DMS53 treated with DMSO at 0.1 percent for 48 hours (cell line): Measurements from ENCODE around the gene SLC25A47.
"Not testable (repeated sequence)": the region's sequence is repeated elsewhere in the genome, so short reads cannot be mapped to it uniquely, and the experiment has no call there.

Experiments used
- DNase-seq: peaks from one replicate; lab custom pipeline; 2025; ENCODE audit not compliant: unreplicated experiment; lab: John Stamatoyannopoulos, UW

The SLC25A47 gene

DNA sequence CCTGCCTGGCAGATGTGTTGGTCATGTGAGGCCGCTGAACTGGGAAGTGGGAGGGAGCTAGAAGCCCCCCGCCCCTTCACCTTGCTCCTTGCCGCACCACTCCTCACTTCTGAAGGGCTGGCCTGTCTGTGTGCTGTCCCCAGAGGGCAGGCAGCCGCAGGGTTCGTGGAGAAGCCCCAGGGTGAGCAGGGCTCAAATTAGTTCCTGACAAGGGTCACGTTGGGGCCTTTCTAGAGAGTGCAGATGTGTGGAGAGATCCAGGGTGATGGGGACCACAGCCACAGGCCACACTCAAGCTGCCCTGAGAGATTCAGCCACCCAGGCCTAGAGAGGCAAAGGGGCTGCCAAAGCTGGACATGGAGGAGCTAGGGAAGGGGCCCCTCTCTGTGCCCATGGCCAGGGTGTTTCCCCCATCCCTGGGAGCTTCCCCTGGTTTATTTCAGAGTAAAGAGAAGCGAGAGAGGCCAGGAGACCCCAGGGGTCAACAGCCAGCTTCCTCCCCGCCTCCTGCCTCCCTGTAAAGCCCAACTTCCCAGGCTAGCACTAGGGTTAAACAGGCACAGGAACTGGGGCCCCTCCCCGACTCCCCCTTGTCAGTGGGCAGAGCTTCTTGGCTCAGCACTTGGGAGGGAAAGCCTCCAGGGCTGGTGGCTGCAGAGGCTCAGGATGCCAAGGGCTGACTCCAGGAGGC is 33.1 kb upstream of the SLC25A47 start:
- no peak for DNase-seq

DNA sequence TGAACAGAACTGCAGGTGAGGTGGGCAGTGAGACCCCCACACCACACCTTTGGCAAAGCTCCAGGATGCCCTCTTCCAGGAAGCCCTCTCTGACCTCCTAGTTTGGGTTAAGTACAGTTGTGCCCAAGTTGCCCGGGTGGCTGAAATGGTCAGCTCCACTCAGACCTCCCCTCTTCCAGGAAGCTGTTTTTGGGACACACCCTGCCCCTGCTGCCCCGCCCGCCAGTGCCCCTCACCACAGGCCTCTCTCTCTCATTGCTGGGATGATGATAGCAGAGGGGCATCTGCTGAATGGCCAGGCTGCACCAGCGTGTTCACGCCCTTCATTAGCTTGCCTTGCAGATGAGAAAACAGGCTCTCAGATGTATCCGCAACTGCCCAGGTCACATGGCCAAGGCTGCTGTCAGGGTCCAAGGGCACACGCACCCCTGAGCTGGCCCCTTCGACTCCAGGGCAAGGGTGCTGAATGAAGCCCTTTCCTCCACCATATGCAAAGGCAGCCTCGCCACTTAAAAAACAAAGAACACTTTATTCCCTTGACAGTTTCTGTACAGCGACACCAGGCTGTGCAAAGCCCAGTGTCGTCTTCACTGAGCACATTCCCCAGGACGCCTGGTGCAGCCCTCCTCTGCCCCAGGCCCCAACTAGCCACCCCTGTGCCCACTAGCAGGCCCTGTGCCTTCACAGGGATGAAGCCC is 32.4 kb upstream of the SLC25A47 start:
- no peak for DNase-seq

DNA sequence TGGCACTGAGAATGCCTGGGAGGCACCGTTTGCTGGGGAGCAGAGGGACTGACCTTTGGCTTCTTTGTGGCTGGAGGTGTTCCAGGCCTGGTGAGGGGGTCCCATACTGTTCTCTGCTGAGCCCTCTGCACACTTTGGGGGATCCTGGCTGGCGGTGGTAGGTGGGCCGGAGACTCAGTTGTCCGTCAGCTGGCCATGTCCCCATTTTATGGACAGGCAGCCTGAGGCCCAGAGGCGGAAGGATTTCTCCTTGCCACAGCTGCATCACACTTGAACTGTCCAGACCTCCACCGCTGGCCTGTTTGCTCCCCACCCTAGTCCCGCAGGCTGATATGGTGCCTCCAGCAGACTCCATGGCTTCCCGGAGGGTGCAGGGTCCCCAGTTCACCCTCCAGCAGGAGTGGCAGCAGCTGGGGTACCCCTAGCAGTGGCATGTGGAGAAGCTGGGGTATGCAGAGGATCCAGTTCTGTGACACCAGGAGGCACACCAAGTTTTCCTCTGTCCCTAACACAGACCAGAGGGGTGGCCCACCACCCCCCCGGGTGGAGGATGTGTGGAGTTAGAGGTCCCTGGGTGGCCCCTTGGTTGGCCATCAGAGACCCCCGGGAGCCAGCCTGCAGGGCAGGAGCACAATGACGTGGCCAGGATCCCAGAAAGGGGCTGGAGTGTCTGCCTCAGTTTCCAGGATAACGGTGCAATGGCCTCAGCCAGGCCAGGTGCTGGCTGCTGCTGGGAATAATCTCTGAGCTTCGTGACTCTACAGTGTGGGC is 31.6 kb upstream of the SLC25A47 start:
- no peak for DNase-seq

GRCh38 chr14:100292301-100292775 is 30.8 kb upstream of the SLC25A47 start:
- no peak for DNase-seq

GRCh38 chr14:100292776-100293461 is 30.2 kb upstream of the SLC25A47 start:
- DNase-seq: no peak

GRCh38 chr14:100293497-100294212 is 29.5 kb upstream of the SLC25A47 start:
- no peak for DNase-seq

GRCh38 chr14:100294213-100294962 is 28.8 kb upstream of the SLC25A47 start:
- DNase-seq: no peak

- DNase-seq: no peak
Measured at GRCh38 chr14:100294963-100295330, 28.2 kb upstream of the SLC25A47 start.

- DNase-seq: no peak
Measured at GRCh38 chr14:100295376-100296105, 27.6 kb upstream of the SLC25A47 start.

GRCh38 chr14:100296106-100296651 is 27.0 kb upstream of the SLC25A47 start:
- no peak for DNase-seq

DNA sequence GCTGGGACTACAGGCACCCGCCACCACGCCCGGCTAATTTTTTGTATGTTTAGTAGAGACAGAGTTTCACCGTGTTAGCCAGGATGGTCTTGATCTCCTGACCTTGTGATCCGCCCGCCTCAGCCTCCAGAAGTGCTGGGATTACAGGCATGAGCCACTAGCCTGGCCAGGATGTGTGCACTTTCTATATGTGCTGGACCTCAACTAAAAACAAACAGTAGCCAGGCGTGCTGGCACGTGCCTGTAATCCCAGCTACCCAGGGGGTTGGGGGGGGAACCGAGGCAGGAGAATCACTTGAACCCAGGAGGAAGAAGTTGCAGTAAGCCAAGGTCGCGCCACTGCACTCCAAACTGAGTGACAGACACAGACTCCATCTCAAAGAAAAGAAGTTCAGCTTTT is 26.4 kb upstream of the SLC25A47 start:
- DNase-seq: not testable (repeated sequence)

- no peak for DNase-seq
Measured at GRCh38 chr14:100297320-100298300, 25.5 kb upstream of the SLC25A47 start.

DNA sequence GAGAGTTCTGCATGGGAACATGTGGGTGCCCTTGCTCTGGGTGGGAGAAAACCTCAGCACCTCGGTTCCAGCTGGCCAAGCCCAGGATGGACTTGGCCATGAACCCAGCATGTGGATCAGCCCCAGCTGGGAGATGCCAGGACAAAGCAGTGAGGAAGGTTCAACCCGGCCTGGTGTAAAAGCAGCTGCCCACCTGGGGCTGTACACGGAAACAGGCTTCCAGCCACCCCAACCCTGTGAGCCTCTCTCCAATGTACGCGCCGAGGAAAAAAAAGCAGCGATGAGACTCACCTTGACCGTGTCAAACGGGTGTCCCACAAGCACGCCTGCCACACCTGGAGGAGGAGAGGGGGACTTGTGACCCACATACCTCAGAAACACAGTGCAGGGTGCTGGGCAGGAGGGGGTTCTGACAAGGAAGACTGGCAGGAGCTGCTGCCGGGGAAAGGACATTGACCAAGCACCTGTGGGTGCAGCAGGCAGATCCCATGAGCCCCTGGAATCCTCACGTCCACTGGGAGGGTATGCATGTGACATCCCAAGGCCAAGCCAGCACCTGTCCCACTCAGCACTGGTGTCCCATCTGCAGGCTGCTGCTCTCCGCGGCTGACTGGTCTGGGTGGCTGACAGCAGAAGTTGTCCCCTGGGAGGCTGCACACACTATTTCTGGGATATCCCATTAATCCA is 24.4 kb upstream of the SLC25A47 start:
- no peak for DNase-seq

GRCh38 chr14:100299238-100299560 is 23.9 kb upstream of the SLC25A47 start:
- DNase-seq: no peak

GRCh38 chr14:100302616-100303015 is 20.5 kb upstream of the SLC25A47 start:
- no peak for DNase-seq

GRCh38 chr14:100303179-100303578 is 20.0 kb upstream of the SLC25A47 start:
- DNase-seq: no peak

DNA sequence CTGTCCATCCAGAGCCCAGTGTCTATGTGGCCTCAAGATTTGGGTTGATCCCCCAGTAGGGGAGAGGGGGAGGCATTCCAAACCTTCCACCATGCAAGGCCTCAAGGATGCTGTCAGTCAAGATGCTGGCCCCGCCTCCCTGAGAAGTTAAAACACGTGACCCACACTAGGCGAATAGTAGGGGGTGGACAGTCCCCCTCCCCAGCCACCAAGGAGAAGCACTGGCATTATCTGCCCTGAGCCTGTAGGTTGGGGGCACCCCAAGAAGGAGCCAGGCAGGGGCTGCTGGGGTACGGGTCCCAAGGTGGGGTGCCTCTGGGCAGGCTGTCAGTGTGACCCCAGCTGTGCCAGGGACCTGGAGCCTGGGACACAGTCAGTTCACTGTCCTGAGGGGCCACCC is 19.2 kb upstream of the SLC25A47 start:
- no peak for DNase-seq
